OCI-LY3 (cell line): ENCODE data around the gene IKZF5.

Source experiments
- H2AFZ ChIP-seq: fragments of 200-600, 300-600 bp; shearing (Covaris generic); 2 replicates; pipeline ENCODE4 v1.6.0; 2014; ENCODE audit warnings: antibody characterized with exemption, low read depth, low read length
- H3K27ac ChIP-seq: fragments of 200-600, 300-600 bp; sonication (generic); 2 replicates; pipeline ENCODE4 v1.5.1; 2014; ENCODE audit warnings: mild to moderate bottlenecking, low read length, moderate library complexity, mixed read lengths
- H3K27me3 ChIP-seq: fragments of 200-600, 300-600 bp; sonication (generic); 2 replicates; pipeline ENCODE4 v1.6.1; 2014; ENCODE audit warnings: low read depth, low read length, mixed read lengths
- H3K36me3 ChIP-seq: fragments of 200-600, 300-600 bp; sonication (generic); replicated peaks from 2 replicates; pipeline ENCODE3; 2014; ENCODE audit warnings: low read depth, low read length, mixed read lengths
- H3K4me1 ChIP-seq: fragments of 300-600, 200-600 bp; sonication (generic); 2 replicates; pipeline ENCODE4 v1.6.1; 2014; ENCODE audit warnings: low read length, mixed read lengths
- H3K4me2 ChIP-seq: fragments of 200-600, 300-600 bp; sonication (generic); 2 replicates; pipeline ENCODE4 v1.6.1; 2014; ENCODE audit warnings: low read length, mixed read lengths
- H3K4me3 ChIP-seq: fragments of 300-600, 200-600 bp; sonication (generic); 2 replicates; pipeline ENCODE4 v1.5.1; 2014; ENCODE audit warnings: antibody characterized with exemption, mild to moderate bottlenecking, low read length, moderate library complexity
- H3K79me2 ChIP-seq: fragments of 300-600, 200-600 bp; shearing (Covaris generic); 2 replicates; pipeline ENCODE4 v1.6.1; 2014; ENCODE audit warnings: mild to moderate bottlenecking, low read length, mixed read lengths
- H3K9ac ChIP-seq: fragments of 300-600, 200-600 bp; shearing (Covaris generic); 2 replicates; pipeline ENCODE4 v1.6.0; 2014; ENCODE audit warnings: mild to moderate bottlenecking, low read length, moderate library complexity
- H3K9me3 ChIP-seq: fragments of 200-600, 300-600 bp; shearing (Covaris generic); 2 replicates; pipeline ENCODE4 v1.6.1; 2014; ENCODE audit warnings: low read length, mixed read lengths; ENCODE audit not compliant: insufficient read depth
- H4K20me1 ChIP-seq: fragments of 200-600, 300-600 bp; sonication (generic); 2 replicates; pipeline ENCODE4 v1.6.1; 2016; ENCODE audit warnings: low read length, mixed read lengths; ENCODE audit not compliant: insufficient read depth
- EZH2phosphoT487 ChIP-seq: fragments of 200-600 bp; shearing (Covaris generic); IDR thresholded peaks from 2 replicates; pipeline ENCODE4 v1.6.1; 2018; ENCODE audit warnings: antibody characterized with exemption, mixed run types, low read depth
- TF ChIP-seq, protein P1 (sequence below): fragments of 200-600, 300-600 bp; sonication (generic); IDR thresholded peaks from 2 replicates; pipeline ENCODE4 v1.5.1; 2014; ENCODE audit warnings: antibody characterized with exemption, low read length, low read depth

Gene IKZF5

GRCh38 chr10:122955892-122956291 is 52.7 kb downstream of the IKZF5 start:
- Histone ChIP-seq H3K4me3 (no peak overlapping the region), H2AFZ (no peak overlapping the region), H3K36me3 (no peaks in the 10 kb centered on the region), H3K79me2 (peaks cover 4% of the 10 kb centered on the region), H3K27ac (no peak overlapping the region), H3K4me1 (peaks cover 5% of the 10 kb centered on the region), H3K27me3 (no peaks in the 10 kb centered on the region), H3K9me3 (no peaks in the 10 kb centered on the region), H3K9ac (no peak overlapping the region), H3K4me2 (no peak overlapping the region), H4K20me1 (no peaks in the 10 kb centered on the region)
- TF ChIP-seq, protein P1, sequence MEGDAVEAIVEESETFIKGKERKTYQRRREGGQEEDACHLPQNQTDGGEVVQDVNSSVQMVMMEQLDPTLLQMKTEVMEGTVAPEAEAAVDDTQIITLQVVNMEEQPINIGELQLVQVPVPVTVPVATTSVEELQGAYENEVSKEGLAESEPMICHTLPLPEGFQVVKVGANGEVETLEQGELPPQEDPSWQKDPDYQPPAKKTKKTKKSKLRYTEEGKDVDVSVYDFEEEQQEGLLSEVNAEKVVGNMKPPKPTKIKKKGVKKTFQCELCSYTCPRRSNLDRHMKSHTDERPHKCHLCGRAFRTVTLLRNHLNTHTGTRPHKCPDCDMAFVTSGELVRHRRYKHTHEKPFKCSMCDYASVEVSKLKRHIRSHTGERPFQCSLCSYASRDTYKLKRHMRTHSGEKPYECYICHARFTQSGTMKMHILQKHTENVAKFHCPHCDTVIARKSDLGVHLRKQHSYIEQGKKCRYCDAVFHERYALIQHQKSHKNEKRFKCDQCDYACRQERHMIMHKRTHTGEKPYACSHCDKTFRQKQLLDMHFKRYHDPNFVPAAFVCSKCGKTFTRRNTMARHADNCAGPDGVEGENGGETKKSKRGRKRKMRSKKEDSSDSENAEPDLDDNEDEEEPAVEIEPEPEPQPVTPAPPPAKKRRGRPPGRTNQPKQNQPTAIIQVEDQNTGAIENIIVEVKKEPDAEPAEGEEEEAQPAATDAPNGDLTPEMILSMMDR: no peak
- no peak for TF ChIP-seq EZH2phosphoT487

GRCh38 chr10:122954731-122955050 is 53.9 kb downstream of the IKZF5 start:
- Histone ChIP-seq H4K20me1 (no peaks in the 10 kb centered on the region), H2AFZ (peak overlapping the region; percentile 60), H3K4me3 (peak overlapping the region; percentile 90), H3K27me3 (no peaks in the 10 kb centered on the region), H3K79me2 (peaks cover 4% of the 10 kb centered on the region), H3K9ac (no peak overlapping the region), H3K36me3 (no peaks in the 10 kb centered on the region), H3K4me1 (peaks cover 5% of the 10 kb centered on the region), H3K4me2 (peak overlapping the region; percentile 60), H3K27ac (no peak overlapping the region), H3K9me3 (no peaks in the 10 kb centered on the region)
- no peak for TF ChIP-seq EZH2phosphoT487
- TF ChIP-seq, protein P1: no peak

DNA sequence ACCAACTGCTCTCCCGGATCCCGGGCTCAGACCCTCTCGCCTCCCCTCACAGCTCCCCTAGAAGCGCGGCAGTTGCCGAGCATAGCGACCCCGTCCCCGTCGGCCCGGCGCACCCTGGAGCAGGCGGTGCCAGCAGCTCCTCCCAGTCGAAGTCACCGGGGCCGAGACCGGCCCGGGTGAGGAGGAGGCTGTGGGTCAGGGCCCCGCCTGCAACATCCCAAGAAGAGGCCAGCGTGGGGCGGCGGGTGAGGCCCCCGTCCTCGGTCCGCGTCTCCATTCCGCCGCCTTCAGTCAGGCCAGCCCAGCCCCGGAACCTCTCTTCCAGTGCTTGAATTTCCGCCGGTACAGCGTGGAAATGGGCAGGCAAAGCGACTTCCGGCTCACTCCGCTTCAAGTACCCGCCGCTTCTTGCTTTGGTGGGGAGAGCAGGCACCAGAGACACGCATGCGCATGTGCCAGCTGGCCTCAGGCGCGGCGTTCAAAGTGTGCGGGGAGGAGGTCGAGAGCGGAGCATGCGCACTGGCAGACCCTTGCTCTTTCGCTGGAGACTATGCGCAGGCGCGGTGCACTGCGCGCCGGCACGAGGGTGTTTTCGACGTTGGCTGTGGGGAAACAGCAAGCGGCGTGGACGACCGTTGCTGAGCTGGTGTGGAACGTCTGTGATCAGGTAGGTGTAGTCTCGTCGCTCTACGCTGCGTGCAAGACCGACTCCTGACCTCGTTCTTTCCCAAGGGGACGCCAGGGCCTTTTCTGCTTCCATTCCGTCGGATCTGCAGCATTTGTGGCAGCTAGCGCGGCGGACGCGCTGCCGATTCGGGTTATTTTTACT is 54.5 kb downstream of the IKZF5 start, which contains the start of gene C10orf88:
Gene C10orf88, minus strand, starts transcription at position 326 of the 829 bp plus-strand sequence. Its CDS starts 49 bp downstream, at position 277.
- Histone ChIP-seq H3K4me2 (peak within 1 kb of the TSS; percentile 87), H3K4me3 (peak within 1 kb of the TSS; percentile 90), H3K4me1 (peaks cover 5% of the 10 kb centered on the region), H3K9me3 (no peaks in the 10 kb centered on the region), H3K79me2 (peaks cover 4% of the 10 kb centered on the region), H3K9ac (peak within 1 kb of the TSS; percentile 74), H4K20me1 (no peaks in the 10 kb centered on the region), H3K27me3 (no peaks in the 10 kb centered on the region), H3K27ac (peak within 1 kb of the TSS; percentile 46), H3K36me3 (no peaks in the 10 kb centered on the region), H2AFZ (peak within 1 kb of the TSS; percentile 64)
- TF ChIP-seq, protein P1: no peak
- no peak for TF ChIP-seq EZH2phosphoT487

- H3K4me1 ChIP-seq: peaks cover under 1% of the 10 kb centered on the region; the same call in 1 of the 2 replicates
- no peak overlapping the region for H3K27ac ChIP-seq
- no peak for TF ChIP-seq EZH2phosphoT487
- TF ChIP-seq, protein P1: no peak
- H3K9ac ChIP-seq: no peak overlapping the region
- no peaks in the 10 kb centered on the region for H3K9me3 ChIP-seq
- H3K36me3 ChIP-seq: peaks cover 3% of the 10 kb centered on the region
- H4K20me1 ChIP-seq: no peaks in the 10 kb centered on the region
- no peak overlapping the region for H3K4me2 ChIP-seq
- H3K27me3 ChIP-seq: no peaks in the 10 kb centered on the region
- no peak overlapping the region for H2AFZ ChIP-seq
- no peak overlapping the region for H3K4me3 ChIP-seq
- H3K79me2 ChIP-seq: peaks cover 4% of the 10 kb centered on the region
Observed at GRCh38 chr10:122949296-122949695, 59.3 kb downstream of the IKZF5 start.
